ENCODE results near the gene ABCC10. TPM values are rescaled to one million over a fixed set of nuclear protein-coding genes. Genes with fewer than 3 reads are reported as not detected.

The ABCC10 gene
- total and polyA plus RNA-seq, 7 experiments from 2014 or later, result 9.8 to 74.6 (median 58.4) TPM

Small RNAs within 50 kb of the gene (microRNA-seq; reads per million reads assigned to microRNA genes)
- gene MIR6780B (ENCODE audit: borderline microRNAs expressed), result not detected

Other genes starting within 250 kb of the ABCC10 start
- 100 to 1,000 TPM in 3 of 5 experiments, 10 to 100 TPM in 2; 58.1 to 123 (median 111) TPM for gene CUL9, start 245.3 kb upstream of the ABCC10 start, total RNA-seq
- gene CUL9, start 245.3 kb upstream of the ABCC10 start, polyA plus RNA-seq, result 10 to 100 TPM; 12.3 to 25.6 TPM
- gene DNPH1, start 198.1 kb upstream of the ABCC10 start, total RNA-seq, result 10 to 100 TPM; 25.4 to 65.7 (median 33.9) TPM
- gene DNPH1, start 198.1 kb upstream of the ABCC10 start, polyA plus RNA-seq, result 100 to 1,000 TPM; 119 to 141 TPM
- under 1 TPM in 2 of 5 experiments, not detected in 3; 0.05 to 0.29 TPM for gene TTBK1, start 184.1 kb upstream of the ABCC10 start, total RNA-seq
- not detected for gene TTBK1, start 184.1 kb upstream of the ABCC10 start, polyA plus RNA-seq
- gene SLC22A7, start 129.3 kb upstream of the ABCC10 start, total RNA-seq, result not detected
- not detected for gene SLC22A7, start 129.3 kb upstream of the ABCC10 start, polyA plus RNA-seq
- 1 to 10 TPM in 4 of 5 experiments, not detected in 1; 2.1 to 7.4 (median 4.8) TPM for gene CRIP3, start 118.7 kb upstream of the ABCC10 start, total RNA-seq
- gene CRIP3, start 118.7 kb upstream of the ABCC10 start, polyA plus RNA-seq, result not detected
- gene ZNF318, start 57.9 kb upstream of the ABCC10 start, total RNA-seq, result 10 to 100 TPM; 15.8 to 40.2 (median 28.3) TPM
- gene ZNF318, start 57.9 kb upstream of the ABCC10 start, polyA plus RNA-seq, result 10 to 100 TPM in 1 of 2 donors, 1 to 10 TPM in 1; 6.9 to 12.9 TPM
- 1 to 10 TPM in 1 of 5 experiments, under 1 TPM in 4; 0.30 to 1.6 (median 0.53) TPM for gene DLK2, start 28.0 kb downstream of the ABCC10 start, total RNA-seq
- 1 to 10 TPM in 1 of 2 donors, under 1 TPM in 1; 0.74 to 1.0 TPM for gene DLK2, start 28.0 kb downstream of the ABCC10 start, polyA plus RNA-seq
- 10 to 100 TPM; 29.2 to 55.2 (median 33.5) TPM for gene TJAP1, start 50.0 kb downstream of the ABCC10 start, total RNA-seq
- 10 to 100 TPM in 1 of 2 donors, 1 to 10 TPM in 1; 8.2 to 10.9 TPM for gene TJAP1, start 50.0 kb downstream of the ABCC10 start, polyA plus RNA-seq
- gene LRRC73, start 82.8 kb downstream of the ABCC10 start, total RNA-seq, result under 1 TPM; 0.22 to 0.84 (median 0.46) TPM
- not detected for gene LRRC73, start 82.8 kb downstream of the ABCC10 start, polyA plus RNA-seq
- gene YIPF3, start 89.4 kb downstream of the ABCC10 start, total RNA-seq, result 10 to 100 TPM; 54.4 to 75.9 (median 67.3) TPM
- gene YIPF3, start 89.4 kb downstream of the ABCC10 start, polyA plus RNA-seq, result 10 to 100 TPM; 68.3 to 74.5 TPM
- gene POLR1C, start 89.5 kb downstream of the ABCC10 start, total RNA-seq, result 10 to 100 TPM; 36.3 to 61.1 (median 40.9) TPM
- gene POLR1C, start 89.5 kb downstream of the ABCC10 start, polyA plus RNA-seq, result 10 to 100 TPM; 13.1 to 29.2 TPM
- 100 to 1,000 TPM in 1 of 5 experiments, 10 to 100 TPM in 4; 35.0 to 107 (median 41.9) TPM for gene XPO5, start 148.5 kb downstream of the ABCC10 start, total RNA-seq
- gene XPO5, start 148.5 kb downstream of the ABCC10 start, polyA plus RNA-seq, result 10 to 100 TPM in 1 of 2 donors, 1 to 10 TPM in 1; 9.3 to 10.2 TPM
- 10 to 100 TPM in 4 of 5 experiments, 1 to 10 TPM in 1; 9.1 to 65.6 (median 19.3) TPM for gene POLH, start 148.6 kb downstream of the ABCC10 start, total RNA-seq
- 10 to 100 TPM in 1 of 2 donors, 1 to 10 TPM in 1; 7.4 to 16.8 TPM for gene POLH, start 148.6 kb downstream of the ABCC10 start, polyA plus RNA-seq
- gene GTPBP2, start 201.7 kb downstream of the ABCC10 start, total RNA-seq, result 10 to 100 TPM; 55.0 to 94.7 (median 72.0) TPM
- gene GTPBP2, start 201.7 kb downstream of the ABCC10 start, polyA plus RNA-seq, result 1 to 10 TPM; 3.2 TPM
- gene MAD2L1BP, start 208.3 kb downstream of the ABCC10 start, total RNA-seq, result 10 to 100 TPM; 25.2 to 44.5 (median 28.0) TPM
- 10 to 100 TPM; 14.9 to 29.1 TPM for gene MAD2L1BP, start 208.3 kb downstream of the ABCC10 start, polyA plus RNA-seq
- gene RSPH9, start 217.5 kb downstream of the ABCC10 start, total RNA-seq, result not detected
- 1 to 10 TPM in 1 of 2 donors, under 1 TPM in 1; 0.96 to 1.1 TPM for gene RSPH9, start 217.5 kb downstream of the ABCC10 start, polyA plus RNA-seq